Measurements from ENCODE around the gene TECTA. TPM values are rescaled to one million over a fixed set of nuclear protein-coding genes. Genes with fewer than 3 reads are reported as not detected.

Gene TECTA
- total RNA-seq, 1 experiment from 2014 or later: 0.15 TPM

DNA sequence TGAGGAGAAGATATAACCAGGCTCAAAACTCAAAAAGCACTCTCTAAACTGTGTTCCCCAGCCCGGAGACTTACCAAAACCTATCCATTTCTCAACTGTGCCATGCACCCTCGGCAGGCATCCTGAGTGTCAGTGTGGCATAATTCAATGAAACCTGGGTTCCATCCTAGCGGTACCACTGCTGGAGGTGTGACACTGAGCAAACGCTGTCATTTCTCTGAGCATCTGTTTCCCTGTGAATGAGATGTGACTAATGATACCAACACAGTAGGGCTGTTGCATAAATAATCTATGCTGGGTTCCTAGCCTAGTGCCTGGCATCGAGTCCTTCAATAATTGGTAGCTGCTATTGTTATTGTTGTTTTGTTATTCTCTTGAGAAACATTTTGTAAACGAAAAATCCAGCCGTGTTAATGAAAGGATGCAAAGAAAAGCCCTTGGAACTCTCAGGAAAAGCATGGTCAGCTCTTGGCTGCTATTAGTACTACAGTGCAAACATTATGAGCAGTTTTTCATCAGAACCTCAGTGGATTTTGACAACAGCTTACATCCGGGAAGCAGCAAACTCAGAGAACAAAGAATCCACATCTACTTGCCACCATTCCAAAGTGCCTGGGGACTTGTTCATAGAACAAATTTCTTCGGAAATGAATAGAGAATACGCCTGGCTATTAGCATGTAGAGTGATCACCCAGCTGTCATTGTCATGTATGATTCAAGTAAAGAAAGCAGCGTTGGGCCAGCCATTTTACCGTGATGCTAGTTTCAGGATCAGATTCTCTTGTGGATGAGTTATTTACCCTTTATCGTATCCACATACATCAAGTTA lies 53.7 kb downstream of the TECTA start:
- no peaks in the 10 kb centered on the region for H3K36me3 ChIP-seq (ENCODE audit: control insufficient read depth, insufficient read depth, low read length)
- no peaks in the 10 kb centered on the region for H3K9me3 ChIP-seq (ENCODE audit: control insufficient read depth, insufficient read depth, low read depth, low read length)
- H3K27ac ChIP-seq (ENCODE audit: low read length): no peak overlapping the region
- peaks cover 38% of the 10 kb centered on the region for H3K27me3 ChIP-seq (ENCODE audit: control insufficient read depth, insufficient read depth, low read length)
- DNase-seq (ENCODE audit: low read depth, low spot score): no peak
- intact Hi-C loops (cut with micrococcal nuclease; ENCODE audit: unreplicated experiment) (loop anchor here (10.0 kb wide), 1 partner anchor 1000 kb away; no protein-coding TSS in a partner anchor), in situ Hi-C loops (cut with HindIII; ENCODE audit: low pct_unique_long_range_greater_than_20kb, low sequenced_read_pairs) (no loop called here)
- no peak for ATAC-seq
- BruUV-seq (replicated peaks): no TSS peak
- no peaks in the 10 kb centered on the region for H3K4me1 ChIP-seq (ENCODE audit: control insufficient read depth, insufficient read depth, low read length)
- TF ChIP-seq, protein P1, sequence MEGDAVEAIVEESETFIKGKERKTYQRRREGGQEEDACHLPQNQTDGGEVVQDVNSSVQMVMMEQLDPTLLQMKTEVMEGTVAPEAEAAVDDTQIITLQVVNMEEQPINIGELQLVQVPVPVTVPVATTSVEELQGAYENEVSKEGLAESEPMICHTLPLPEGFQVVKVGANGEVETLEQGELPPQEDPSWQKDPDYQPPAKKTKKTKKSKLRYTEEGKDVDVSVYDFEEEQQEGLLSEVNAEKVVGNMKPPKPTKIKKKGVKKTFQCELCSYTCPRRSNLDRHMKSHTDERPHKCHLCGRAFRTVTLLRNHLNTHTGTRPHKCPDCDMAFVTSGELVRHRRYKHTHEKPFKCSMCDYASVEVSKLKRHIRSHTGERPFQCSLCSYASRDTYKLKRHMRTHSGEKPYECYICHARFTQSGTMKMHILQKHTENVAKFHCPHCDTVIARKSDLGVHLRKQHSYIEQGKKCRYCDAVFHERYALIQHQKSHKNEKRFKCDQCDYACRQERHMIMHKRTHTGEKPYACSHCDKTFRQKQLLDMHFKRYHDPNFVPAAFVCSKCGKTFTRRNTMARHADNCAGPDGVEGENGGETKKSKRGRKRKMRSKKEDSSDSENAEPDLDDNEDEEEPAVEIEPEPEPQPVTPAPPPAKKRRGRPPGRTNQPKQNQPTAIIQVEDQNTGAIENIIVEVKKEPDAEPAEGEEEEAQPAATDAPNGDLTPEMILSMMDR (IDR thresholded peaks at IDR 0.05): no peak
- TF ChIP-seq SIN3A (IDR thresholded peaks at IDR 0.05; ENCODE audit: borderline replicate concordance, insufficient read depth, low read depth, low read length) (no peak), POLR2AphosphoS5 (IDR thresholded peaks at IDR 0.05; ENCODE audit: low read depth, low read length) (no peak)
- TF ChIP-seq, protein P2, sequence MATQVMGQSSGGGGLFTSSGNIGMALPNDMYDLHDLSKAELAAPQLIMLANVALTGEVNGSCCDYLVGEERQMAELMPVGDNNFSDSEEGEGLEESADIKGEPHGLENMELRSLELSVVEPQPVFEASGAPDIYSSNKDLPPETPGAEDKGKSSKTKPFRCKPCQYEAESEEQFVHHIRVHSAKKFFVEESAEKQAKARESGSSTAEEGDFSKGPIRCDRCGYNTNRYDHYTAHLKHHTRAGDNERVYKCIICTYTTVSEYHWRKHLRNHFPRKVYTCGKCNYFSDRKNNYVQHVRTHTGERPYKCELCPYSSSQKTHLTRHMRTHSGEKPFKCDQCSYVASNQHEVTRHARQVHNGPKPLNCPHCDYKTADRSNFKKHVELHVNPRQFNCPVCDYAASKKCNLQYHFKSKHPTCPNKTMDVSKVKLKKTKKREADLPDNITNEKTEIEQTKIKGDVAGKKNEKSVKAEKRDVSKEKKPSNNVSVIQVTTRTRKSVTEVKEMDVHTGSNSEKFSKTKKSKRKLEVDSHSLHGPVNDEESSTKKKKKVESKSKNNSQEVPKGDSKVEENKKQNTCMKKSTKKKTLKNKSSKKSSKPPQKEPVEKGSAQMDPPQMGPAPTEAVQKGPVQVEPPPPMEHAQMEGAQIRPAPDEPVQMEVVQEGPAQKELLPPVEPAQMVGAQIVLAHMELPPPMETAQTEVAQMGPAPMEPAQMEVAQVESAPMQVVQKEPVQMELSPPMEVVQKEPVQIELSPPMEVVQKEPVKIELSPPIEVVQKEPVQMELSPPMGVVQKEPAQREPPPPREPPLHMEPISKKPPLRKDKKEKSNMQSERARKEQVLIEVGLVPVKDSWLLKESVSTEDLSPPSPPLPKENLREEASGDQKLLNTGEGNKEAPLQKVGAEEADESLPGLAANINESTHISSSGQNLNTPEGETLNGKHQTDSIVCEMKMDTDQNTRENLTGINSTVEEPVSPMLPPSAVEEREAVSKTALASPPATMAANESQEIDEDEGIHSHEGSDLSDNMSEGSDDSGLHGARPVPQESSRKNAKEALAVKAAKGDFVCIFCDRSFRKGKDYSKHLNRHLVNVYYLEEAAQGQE (IDR thresholded peaks at IDR 0.05; ENCODE audit: insufficient read depth in 1 of 2, low read depth in 2 of 2, low read length in 1 of 2): no peak
- ChIA-PET CTCF (no interaction called here), POLR2A (no interaction called here)
- H3K4me3 ChIP-seq (ENCODE audit: low read depth in 2 of 2, low read length in 2 of 2): no peak overlapping the region

DNA sequence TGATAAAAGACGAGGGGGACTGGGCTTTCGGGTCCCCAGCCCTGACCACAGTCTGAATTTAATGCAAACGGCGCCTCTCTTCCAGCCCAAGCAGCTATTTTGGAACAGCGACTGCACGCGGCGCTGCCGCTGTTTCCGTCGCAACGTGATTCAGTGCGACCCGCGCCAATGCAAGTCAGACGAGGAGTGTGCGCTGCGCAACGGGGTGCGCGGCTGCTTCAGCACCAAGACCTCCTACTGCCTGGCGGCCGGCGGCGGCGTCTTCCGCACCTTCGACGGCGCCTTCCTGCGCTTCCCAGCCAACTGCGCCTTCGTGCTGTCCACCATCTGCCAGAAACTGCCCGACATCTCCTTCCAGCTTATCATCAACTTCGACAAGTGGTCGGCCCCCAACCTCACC lies 56.7 kb downstream of the TECTA start:
- intact Hi-C loops (cut with micrococcal nuclease; ENCODE audit: unreplicated experiment) (loop anchor here (10.0 kb wide), 1 partner anchor 1003 kb away; no protein-coding TSS in a partner anchor), in situ Hi-C loops (cut with HindIII; ENCODE audit: low pct_unique_long_range_greater_than_20kb, low sequenced_read_pairs) (no loop called here)
- Histone ChIP-seq H3K36me3 (ENCODE audit: control insufficient read depth, insufficient read depth, low read length) (no peaks in the 10 kb centered on the region), H3K4me1 (ENCODE audit: control insufficient read depth, insufficient read depth, low read length) (no peaks in the 10 kb centered on the region), H3K4me3 (ENCODE audit: low read depth in 2 of 2, low read length in 2 of 2) (no peak overlapping the region), H3K27ac (ENCODE audit: low read length) (no peak overlapping the region), H3K9me3 (ENCODE audit: control insufficient read depth, insufficient read depth, low read depth, low read length) (no peaks in the 10 kb centered on the region), H3K27me3 (ENCODE audit: control insufficient read depth, insufficient read depth, low read length) (peaks cover 31% of the 10 kb centered on the region)
- POLR2A ChIA-PET: no interaction called here
- no peak for TF ChIP-seq SIN3A (IDR thresholded peaks at IDR 0.05; ENCODE audit: borderline replicate concordance, insufficient read depth, low read depth, low read length)
- BruUV-seq (replicated peaks): no TSS peak
- ATAC-seq (no peak), DNase-seq (ENCODE audit: low read depth, low spot score) (no peak)
- CTCF ChIA-PET: no interaction called here

DNA sequence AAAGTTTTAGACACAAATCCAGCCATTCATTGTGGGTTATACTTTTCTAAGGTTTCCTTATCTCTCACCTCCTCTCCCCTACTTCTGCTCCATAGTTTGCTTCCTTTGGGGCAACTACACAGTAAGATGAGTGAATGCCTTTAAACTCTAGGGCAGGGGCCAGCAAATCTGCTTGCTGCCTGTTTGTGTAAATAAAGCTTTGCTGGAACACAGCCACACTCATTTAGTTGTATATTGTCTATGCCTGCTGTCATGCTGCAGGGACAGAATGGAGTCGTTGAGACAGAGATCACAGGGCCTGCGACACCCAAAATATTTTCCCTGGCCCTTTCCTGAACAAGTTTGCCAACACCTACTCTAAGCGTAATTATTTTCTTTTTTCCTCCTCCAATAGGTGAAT lies 58.7 kb downstream of the TECTA start:
- POLR2A ChIA-PET: no interaction called here
- H3K27ac ChIP-seq (ENCODE audit: low read length): no peak overlapping the region
- TF ChIP-seq, protein P1 (IDR thresholded peaks at IDR 0.05): no peak
- TF ChIP-seq TCF7L2 (IDR thresholded peaks at IDR 0.05; ENCODE audit: low read depth, low read length) (no peak), SIN3A (IDR thresholded peaks at IDR 0.05; ENCODE audit: borderline replicate concordance, insufficient read depth, low read depth, low read length) (no peak), POLR2AphosphoS5 (IDR thresholded peaks at IDR 0.05; ENCODE audit: low read depth, low read length) (no peak)
- TF ChIP-seq, protein P2 (IDR thresholded peaks at IDR 0.05; ENCODE audit: insufficient read depth in 1 of 2, low read depth in 2 of 2, low read length in 1 of 2): no peak
- in situ Hi-C loops (cut with HindIII; ENCODE audit: low pct_unique_long_range_greater_than_20kb, low sequenced_read_pairs): no loop called here
- CTCF ChIA-PET: no interaction called here
- H3K4me3 ChIP-seq (ENCODE audit: low read depth in 2 of 2, low read length in 2 of 2): no peak overlapping the region
- H3K9me3 ChIP-seq (ENCODE audit: control insufficient read depth, insufficient read depth, low read depth, low read length): no peaks in the 10 kb centered on the region
- intact Hi-C loops (cut with micrococcal nuclease; ENCODE audit: unreplicated experiment): loop anchor here (10.0 kb wide), 1 partner anchor 1005 kb away; no protein-coding TSS in a partner anchor
- no TSS peak for BruUV-seq (replicated peaks)
- DNase-seq (ENCODE audit: low read depth, low spot score): no peak
- ATAC-seq: no peak
- peaks cover 27% of the 10 kb centered on the region for H3K27me3 ChIP-seq (ENCODE audit: control insufficient read depth, insufficient read depth, low read length)
- H3K36me3 ChIP-seq (ENCODE audit: control insufficient read depth, insufficient read depth, low read length): no peaks in the 10 kb centered on the region
- no peaks in the 10 kb centered on the region for H3K4me1 ChIP-seq (ENCODE audit: control insufficient read depth, insufficient read depth, low read length)
